ENCODE data around the gene RGS11.

- TF ChIP-seq CTCF (IDR thresholded peaks at IDR 0.05) (no peak), POLR2AphosphoS5 (IDR thresholded peaks at IDR 0.05; ENCODE audit: low read depth, low read length) (no peak), SIN3A (IDR thresholded peaks at IDR 0.05; ENCODE audit: borderline replicate concordance, insufficient read depth, low read depth, low read length) (no peak), REST (IDR thresholded peaks at IDR 0.05; ENCODE audit: insufficient read depth in 1 of 2, low read depth in 2 of 2, low read length in 1 of 2) (no peak), TCF7L2 (IDR thresholded peaks at IDR 0.05; ENCODE audit: low read depth, low read length) (no peak)
These were observed 7.5 kb upstream of the RGS11 start, which contains the start of gene PDIA2 for GRCh38 chr16:283033-283805.

Data from Panc1 (cell line).